ENCODE results near the gene FXYD5.
A peak's percentile ranks its signal among the peaks of the same experiment; 100 is the strongest.
"Not testable (repeated sequence)": the region's sequence is repeated elsewhere in the genome, so short reads cannot be mapped to it uniquely, and the experiment has no call there.

Gene FXYD5

GRCh38 chr19:35140207-35140961 is 14.2 kb upstream of the FXYD5 start:
- no peak for DNase-seq

DNA sequence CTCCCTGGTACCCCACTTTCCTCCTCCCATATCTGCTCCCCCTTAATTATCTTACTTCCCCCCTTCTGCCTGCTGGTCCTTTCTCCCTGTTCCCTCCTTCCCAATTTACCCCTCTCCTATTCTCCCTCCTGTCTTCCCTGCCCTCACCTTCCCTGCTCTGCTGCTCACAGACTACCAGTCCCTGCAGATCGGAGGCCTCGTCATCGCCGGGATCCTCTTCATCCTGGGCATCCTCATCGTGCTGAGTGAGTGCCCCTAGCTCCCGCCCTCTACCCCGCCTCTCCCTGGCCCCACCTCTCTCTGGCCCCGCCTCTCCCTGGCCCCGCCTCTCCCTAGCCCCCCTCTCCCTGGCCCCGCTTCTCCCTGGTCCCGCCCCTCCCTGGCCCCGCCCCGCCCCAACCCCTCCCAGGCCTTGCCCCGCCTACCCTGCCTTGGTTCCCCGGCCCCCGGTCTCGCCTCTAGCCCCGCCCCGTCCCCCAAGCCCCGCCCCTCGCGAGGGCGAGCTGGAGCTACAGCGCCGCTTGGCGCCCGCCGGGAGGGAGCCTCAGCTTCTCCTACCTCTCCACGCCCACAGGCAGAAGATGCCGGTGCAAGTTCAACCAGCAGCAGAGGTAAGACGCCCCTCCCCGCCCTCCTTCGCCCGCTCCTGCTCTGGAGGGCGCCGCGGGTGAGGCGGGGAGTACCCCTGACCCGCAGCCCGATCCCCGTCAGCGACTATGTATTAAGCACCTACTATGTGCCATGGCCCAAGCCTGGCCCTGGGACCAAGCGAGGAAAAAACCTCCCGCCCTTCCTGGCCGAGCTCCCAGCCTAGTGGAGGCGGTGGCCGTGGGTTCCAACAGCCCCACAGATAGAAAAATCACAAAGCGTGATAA is 13.3 kb upstream of the FXYD5 start:
- peak; percentile 87 for DNase-seq

DNA sequence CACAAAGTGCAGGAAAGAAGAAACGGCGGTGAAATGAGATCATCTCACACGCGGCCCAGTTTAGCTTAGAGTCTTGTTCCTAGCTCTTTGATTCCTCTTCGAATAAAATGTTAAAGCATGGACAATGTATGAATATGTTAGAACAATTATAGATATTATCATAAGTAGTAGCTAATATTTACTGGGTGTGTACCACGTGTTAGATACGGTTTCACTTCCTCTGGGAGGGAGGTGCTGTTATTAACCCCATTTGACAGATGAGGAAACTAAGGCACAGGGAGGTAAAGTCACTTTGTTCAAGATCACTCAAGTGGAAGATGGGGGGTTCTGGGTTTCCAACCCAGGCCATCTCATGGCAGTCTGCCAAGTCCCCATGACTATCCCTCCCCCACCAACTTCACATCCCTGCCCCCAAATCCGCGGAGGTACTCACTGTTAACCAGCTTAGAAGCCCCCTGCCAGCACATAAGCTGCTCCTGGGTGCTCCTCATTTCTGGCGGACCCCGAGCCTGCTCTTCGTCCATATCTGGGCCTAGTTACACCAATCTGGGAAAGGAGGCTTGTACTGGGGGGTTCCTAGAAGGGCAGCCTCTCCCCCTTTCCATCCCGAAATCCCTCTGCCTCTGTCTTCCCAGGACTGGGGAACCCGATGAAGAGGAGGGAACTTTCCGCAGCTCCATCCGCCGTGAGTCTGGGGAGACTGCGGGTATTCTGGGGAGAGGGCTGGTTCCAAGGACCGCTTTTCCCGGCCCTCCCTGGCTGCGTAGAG is 12.5 kb upstream of the FXYD5 start:
- no peak for DNase-seq

GRCh38 chr19:35142606-35143230 is 11.8 kb upstream of the FXYD5 start:
- DNase-seq, result peak; percentile 25

GRCh38 chr19:35143231-35143715 is 11.3 kb upstream of the FXYD5 start, which contains the start of gene FXYD7:
TSS of gene FXYD7 (plus strand) at chr19:35143255. CDS start at chr19:35143334, 79 bp downstream.
- no peak for DNase-seq

- DNase-seq, result no peak
Observed at GRCh38 chr19:35143818-35144217, 10.7 kb upstream of the FXYD5 start.

- DNase-seq, result no peak
Observed at GRCh38 chr19:35144259-35144599, 10.3 kb upstream of the FXYD5 start.

DNA sequence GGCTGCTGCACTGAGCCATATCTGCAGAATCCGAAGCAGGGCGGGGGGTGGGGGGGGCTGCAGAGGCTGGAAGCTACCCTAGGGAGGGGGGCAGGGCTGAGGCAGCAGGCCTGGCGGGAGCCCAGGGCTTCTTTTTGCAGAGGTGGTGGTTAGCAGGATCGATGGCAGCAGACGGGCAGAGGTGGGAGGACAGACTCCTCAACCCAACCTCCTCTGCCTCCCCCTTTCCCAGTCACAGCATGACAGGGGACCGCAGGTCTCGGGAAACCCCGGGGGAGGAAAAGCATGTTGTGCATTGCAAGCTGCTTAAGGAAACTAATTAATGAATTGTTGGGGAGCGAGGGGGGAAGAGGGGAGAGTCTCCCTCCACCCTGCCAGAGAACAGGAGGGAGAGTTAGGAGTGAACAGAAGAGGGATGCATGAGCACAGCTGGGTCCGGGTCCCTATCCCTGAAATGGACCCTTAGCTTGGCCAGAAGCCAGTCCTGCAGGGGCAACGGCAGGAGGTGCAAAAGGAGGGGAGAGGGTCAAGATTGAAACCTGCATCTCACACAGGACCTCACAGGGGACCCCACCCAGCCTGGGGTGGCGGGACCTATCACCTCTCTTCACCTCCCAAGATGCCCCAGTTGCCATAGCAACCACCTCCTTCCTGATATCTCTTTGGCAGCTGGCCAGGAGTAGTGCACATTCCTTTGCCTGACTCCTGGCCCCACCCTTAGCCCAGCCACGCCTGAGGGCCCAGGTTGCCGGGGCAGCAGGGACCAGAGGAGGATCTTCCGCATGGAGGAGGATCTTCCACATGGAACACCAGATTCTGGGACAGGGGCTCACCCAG is 9.7 kb upstream of the FXYD5 start:
- peak; percentile 86 for DNase-seq

DNA sequence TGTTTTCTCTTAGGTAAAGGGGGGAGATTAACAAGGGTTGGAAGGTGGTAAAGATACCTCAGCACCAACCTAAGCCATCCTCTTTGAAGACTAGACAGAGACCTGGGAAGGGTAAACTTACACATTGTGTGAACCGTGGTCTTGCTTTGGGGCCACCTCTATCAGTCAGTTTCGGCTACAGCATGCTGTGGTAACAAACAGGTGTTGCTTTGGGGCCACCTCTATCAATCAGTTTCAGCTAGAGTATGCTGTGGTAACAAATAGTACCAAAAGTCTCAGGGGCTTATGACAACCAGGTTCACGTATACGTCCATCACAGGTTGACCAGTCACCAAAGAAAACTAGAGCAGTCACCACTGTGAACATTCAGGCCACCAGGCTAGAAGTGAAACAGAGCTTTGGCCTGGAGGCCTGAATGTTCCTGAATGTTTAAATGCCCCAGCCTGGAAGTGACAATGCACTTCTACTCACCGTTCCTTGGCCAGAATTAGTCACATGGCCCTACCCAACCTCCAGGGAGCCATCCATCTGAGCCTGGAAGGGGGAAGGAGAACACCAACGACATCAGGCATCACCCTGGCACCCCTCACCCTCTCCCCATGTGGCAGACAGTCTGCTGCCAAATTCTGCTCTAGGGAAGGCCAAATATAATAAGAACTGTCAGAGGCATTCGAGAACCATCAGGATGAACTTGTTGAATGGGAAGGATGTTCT is 7.6 kb upstream of the FXYD5 start:
- DNase-seq, result no peak

GRCh38 chr19:35149463-35149862 is 5.1 kb upstream of the FXYD5 start:
- no peak for DNase-seq

- no peak for DNase-seq
Observed at GRCh38 chr19:35150445-35150844, 4.1 kb upstream of the FXYD5 start.

DNA sequence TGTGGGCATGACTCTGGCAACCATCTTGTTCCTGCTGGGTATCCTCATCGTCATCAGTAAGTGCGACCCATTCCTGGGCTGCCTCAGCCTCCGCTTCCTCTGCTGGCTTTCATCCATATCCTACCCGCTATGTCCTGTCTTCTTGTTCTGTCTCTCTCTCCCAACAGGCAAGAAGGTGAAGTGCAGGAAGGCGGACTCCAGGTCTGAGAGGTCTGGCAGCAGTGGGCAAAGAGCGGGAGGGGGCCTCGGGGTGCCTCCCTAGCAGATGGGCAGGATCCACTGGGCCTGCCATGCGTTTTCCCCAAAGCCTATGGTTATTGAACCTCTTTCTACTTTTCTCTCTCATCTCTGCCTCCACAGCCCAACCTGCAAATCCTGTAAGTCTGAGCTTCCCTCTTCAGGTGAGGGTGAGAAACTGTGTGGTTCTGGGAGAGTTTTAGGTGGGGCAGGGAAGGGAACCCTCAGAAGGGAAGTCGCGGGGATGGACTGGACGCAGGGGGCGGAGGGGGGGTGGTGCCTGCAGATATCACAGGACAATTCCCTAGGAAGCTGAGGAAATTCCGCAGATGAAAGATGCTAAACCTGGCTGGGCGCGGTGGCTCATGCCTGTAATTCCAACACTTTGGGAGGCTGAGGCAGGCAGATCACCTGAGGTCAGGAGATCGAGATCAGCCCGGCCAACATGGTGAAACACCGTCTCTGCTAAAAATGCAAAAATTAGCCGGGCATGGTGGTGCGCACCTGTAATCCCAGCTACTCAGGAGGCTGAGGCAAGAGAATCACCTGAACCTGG is 3.1 kb upstream of the FXYD5 start:
- no peak for DNase-seq

DNA sequence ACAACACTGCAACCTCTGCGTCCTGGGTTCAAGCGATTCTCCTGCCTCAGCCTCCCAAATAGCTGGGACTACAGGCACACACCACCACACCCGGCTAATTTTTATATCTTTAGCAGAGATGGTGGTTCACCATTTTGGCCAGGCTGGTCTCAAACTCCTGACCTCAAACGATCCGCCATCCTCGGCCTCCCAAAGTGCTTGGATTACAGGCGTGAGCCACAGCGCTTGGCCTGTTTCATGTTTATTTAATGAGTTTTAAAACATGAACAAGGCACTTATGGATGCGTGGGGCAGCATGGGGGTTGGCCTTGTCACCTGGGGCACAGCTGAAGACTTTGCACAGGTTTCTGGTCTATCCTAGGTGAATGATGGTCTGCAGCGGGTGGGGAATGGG is 1.4 kb upstream of the FXYD5 start:
- DNase-seq, result not testable (repeated sequence)

- DNase-seq, result no peak
Observed at GRCh38 chr19:35153701-35154524, 622 bp upstream of the FXYD5 start.

DNA sequence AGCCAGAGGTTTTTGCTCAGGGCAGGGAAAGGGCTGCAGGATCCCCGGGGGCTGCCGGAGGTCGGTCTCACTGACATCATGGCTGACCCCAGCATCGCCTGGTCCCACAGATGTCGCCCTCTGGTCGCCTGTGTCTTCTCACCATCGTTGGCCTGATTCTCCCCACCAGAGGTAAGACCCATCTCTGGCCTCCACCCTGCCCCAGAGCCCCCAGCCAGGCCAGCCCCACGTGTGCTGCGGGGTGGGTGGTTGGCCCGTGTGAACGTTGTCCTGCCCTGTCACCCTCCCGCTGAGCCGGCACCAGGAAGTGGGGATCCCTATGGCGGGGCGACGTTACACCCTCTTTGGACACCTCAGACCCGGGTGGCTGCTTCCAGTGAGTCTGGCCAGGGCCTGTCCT is 906 bp downstream of the FXYD5 start:
- no peak for DNase-seq

DNA sequence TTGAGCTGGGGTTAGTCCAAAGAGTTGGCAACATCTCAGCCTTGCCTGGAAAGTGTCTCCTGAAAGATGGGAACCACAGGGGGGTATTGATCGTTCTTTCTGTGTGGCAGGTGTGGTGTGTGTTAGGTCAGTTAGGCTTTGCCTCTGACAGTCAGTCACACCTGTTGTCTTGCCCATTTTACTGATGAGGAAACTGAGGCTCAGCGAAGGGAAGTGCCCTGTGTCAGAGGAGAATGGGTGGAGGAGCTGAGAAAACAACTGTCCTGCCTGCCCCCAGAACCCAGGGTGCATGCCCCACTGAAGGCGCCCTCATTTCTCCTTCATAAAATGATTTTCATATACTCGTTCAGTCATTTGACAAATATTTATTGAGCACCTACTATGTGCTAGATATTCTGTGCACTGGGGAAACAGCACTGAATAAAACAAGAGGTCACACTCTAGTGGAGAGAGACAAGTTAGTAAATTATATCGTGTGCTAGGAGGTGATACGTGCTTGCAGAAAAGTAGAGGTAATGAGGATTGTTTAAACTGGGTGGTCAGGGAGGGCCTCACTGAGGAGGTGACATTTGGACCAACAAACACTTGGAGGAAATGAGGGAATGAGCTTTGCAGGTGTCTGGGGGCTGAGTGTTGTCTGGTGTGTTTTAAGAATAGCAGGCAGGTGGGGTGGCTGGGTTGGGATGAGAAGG is 1.6 kb downstream of the FXYD5 start:
- DNase-seq, result no peak

GRCh38 chr19:35156673-35157014 is 2.1 kb downstream of the FXYD5 start:
- no peak for DNase-seq

DNA sequence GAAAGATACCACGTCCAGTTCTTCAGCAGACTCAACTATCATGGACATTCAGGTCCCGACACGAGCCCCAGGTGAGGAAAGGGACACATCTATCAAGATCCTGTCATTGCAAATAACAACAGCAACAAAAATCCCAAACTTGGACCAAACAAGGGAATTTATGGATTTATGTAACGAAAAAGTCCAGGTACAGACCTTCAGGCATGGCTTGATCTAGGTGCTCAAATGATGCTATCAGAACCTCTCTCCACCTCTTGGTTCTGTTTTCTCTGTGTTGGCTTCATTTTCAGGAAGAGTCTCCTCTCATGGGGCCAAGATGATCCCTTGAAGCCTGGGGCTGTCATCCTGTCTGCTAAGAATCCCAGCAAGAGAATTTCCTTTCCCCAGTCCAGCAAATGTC is 2.9 kb downstream of the FXYD5 start:
- no peak for DNase-seq

DNA sequence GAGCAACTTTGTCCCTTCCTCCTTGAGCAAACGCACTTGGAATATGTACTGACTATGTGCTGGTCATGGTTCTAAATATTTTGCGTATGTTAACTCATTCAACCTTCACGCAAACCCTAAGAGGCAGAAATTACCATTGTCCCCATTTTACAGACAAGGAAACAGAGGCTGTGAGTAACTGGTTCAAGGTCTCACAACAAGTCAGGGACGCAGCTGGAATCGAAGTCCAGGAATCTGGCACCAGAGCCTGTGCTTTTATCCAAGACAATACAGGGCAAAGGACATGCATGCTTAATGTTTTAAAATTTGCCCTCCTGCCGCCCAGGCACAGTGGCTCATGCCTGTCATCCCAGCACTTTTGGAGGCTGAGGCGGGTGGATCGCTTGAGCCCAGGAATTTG is 5.1 kb downstream of the FXYD5 start:
- DNase-seq, result no peak
